Choroid plexus epithelial cell (primary cell): ENCODE data around the gene NUP93.

Source experiments
- DNase-seq: peaks from one replicate; pipeline ENCODE4 v3.0.0-alpha.2; 2010; ENCODE audit warnings: low read depth
- H3K4me3 ChIP-seq: 2 replicates; pipeline ENCODE4 v1.5.1; 2011; ENCODE audit warnings: low read depth, mild to moderate bottlenecking, control low read depth, low read length, moderate library complexity
- TF ChIP-seq, protein P1 (sequence below): conservative IDR thresholded peaks from 2 replicates; pipeline ENCODE4 v1.5.1; 2011; ENCODE audit warnings: low read depth, mild to moderate bottlenecking, control low read depth, inconsistent platforms, low read length, moderate library complexity

The NUP93 gene

DNA sequence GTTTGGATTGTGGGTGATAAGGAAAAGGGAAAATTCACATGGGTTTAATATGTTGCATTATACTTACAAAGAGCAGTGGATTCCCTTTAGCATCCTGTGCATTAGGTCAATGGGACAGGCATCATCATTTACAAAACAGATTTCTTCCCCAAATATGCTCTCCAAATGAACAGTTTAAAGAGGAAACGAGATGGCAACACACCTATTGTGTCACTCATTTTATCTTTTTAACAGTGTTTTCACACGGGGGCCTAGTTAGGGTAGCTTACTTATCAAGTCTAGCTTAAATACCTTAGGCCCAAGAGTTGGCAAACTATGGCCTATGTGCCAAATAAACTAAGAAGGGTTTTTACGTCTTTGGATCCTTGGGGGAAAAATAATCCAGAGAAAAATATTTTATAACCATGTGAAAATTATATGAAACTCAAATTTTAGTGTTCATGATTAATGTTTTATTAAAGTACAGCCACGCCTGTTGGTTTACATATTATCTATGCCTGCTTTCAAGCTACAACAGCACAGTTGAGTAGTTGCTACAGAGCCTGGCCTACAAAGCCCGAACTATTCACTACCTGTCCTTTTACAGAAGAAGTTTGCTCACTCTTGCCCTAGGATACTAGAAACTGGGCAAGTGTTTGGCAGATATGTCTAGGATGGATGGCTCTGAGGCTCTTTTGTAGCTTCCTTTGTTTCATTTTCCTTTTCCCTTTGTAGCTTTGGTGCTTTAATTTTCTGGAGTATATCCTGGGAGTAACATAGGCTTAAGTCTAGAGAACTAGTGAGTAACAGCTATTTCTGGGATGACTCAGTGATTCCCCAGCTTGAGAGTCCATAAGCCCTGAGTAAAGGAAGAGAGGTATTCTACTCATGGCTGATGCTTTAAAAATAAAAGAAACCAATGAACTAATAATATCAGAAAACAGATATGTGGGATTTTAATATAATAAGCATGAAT lies 12.4 kb downstream of the NUP93 start:
- TF ChIP-seq, protein P1, sequence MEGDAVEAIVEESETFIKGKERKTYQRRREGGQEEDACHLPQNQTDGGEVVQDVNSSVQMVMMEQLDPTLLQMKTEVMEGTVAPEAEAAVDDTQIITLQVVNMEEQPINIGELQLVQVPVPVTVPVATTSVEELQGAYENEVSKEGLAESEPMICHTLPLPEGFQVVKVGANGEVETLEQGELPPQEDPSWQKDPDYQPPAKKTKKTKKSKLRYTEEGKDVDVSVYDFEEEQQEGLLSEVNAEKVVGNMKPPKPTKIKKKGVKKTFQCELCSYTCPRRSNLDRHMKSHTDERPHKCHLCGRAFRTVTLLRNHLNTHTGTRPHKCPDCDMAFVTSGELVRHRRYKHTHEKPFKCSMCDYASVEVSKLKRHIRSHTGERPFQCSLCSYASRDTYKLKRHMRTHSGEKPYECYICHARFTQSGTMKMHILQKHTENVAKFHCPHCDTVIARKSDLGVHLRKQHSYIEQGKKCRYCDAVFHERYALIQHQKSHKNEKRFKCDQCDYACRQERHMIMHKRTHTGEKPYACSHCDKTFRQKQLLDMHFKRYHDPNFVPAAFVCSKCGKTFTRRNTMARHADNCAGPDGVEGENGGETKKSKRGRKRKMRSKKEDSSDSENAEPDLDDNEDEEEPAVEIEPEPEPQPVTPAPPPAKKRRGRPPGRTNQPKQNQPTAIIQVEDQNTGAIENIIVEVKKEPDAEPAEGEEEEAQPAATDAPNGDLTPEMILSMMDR = no peak
- DNase-seq = peak; percentile 81
- no peak overlapping the region for H3K4me3 ChIP-seq

DNA sequence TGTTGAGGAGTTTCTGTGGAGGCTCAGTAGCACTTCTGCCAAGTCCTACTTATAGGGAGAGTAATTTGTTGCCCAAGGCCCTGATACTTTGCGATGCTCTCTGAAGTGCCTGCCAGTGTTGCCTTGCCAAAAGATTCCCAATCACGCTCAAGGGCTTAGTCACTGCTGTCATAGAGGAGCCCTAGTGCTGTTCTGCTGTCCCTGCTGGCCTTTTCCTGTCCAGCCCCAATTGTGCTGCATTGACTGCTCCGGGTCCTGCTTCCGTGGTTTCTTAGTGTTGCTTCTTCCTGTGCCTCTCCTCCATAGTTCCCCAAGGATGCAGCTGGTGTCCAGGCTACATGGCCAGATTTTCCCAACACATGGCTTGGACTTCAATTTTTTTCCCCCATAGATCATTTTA lies 13.9 kb downstream of the NUP93 start:
- no peak for DNase-seq
- TF ChIP-seq, protein P1 = no peak

DNA sequence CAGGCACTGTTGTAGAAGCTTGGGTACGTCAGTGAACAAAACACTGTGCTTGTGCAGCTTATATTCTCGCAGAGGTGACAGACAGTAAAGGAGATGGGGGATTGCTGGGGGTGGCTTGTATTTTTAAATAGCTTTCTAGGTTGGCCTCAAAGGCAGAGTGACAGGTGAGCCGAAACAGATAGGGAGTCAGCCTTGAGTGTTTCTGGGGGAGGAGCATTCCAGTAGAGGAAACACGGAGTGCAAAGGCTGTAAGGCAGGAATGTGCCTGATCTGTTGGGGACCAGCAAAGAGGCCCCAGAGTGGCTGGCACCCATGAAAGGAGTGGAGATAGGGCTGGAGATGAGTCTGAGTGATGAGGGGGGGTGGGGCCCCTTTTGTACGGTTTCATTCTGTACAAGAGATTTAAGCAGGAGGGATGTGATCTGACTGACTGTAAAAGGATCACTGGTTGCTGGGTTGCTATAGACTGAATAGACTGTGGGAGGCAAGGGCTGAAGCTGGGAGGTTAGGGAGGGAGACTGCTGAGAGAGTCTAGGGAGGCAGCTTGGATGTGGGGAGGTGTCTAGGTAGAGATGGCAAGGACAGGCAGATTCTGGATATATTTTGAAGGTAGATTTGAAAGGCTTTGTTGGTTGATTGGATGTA lies 15.2 kb downstream of the NUP93 start:
- no peak overlapping the region for H3K4me3 ChIP-seq
- no peak for DNase-seq
- TF ChIP-seq, protein P1 = no peak

More for the DNA sequence above, 13.9 kb downstream of the NUP93 start:
- no peak overlapping the region for H3K4me3 ChIP-seq

DNA sequence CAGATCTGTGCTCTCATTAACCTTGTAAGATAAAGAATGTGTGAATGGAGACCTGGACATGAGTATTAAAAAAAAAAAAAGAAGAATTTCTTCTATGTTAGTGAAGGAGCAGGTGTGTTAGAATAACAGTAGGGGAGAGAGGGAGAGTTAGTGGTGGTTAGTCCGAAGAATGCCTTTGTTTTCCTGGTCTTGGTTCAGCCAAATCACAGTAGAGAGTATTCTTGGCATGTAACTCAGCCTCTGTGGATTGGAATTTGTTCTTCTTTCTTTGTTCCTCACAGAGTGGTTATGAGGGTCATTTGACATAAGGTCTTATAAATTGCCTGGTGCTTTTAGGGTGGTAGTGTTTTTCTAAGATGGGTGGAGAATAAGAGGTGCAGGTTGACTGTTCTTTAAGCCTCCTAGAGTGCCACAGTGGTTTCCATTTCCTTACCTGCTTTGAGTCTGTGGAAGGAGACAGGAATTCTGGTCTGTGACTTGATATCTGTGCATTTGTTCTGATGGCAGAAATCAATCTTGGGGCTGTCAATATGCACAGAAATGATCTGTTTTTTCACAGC lies 17.6 kb downstream of the NUP93 start:
- TF ChIP-seq, protein P1 = no peak
- no peak overlapping the region for H3K4me3 ChIP-seq
- peak; percentile 47 for DNase-seq

DNA sequence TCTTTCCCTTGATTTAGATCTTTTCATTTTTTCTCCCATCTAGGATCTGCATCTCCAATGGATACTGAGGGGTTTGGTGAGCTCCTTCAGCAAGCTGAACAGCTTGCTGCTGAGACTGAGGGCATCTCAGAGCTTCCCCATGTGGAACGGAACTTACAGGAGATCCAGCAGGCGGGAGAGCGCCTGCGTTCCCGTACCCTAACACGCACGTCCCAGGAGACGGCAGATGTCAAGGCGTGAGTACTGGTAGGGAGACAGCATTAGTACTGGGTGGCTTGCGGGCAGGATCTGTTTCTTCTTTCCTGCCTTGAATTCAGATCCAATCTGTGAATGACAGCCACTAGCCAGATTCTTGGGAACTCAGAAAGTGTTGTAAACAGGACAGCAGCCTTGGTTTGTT lies 18.3 kb downstream of the NUP93 start:
- TF ChIP-seq, protein P1 = no peak
- DNase-seq = no peak
- H3K4me3 ChIP-seq = no peak overlapping the region

DNA sequence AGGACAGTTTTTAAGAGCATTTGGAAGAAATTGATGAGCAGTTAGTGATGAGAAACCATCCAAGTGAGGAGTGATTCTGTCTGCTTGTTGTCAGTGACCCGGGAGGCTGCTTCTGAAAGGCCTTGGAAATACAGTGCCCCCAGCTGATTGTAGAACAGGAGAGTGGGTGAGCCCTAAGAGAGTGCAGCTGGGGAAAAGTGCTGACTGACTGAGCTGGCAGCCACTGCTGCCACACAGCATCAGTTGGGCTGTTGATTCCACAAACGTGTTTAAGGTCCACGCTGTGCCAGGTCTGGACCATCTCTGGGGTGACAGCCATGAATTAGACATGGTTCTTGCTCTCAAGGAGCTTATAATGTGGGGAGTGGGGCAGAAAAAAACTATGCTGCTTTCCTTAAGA lies 18.9 kb downstream of the NUP93 start:
- no peak for DNase-seq

More for the DNA sequence above, 18.9 kb downstream of the NUP93 start:
- no peak overlapping the region for H3K4me3 ChIP-seq
- TF ChIP-seq, protein P1 = no peak
